Stimulated activated CD4-positive, alpha-beta T cell treated with anti-CD3 and anti-CD28 coated beads, TNF-alpha, amount 100 ng/mL, for 1 hour (primary cell): Measurements from ENCODE around the gene C5AR1.
"Not testable (repeated sequence)": the region's sequence is repeated elsewhere in the genome, so short reads cannot be mapped to it uniquely, and the experiment has no call there.

Experiments
- DNase-seq, 3 donors: peaks; one replicate each; pipeline ENCODE4 v3.0.0-alpha.2; 2020; ENCODE audit warnings: low read depth in 3 of 3, low spot score in 1 of 3

The C5AR1 gene

GRCh38 chr19:47362321-47362720 lies 52.7 kb downstream of the C5AR1 start:
- no peak for DNase-seq

GRCh38 chr19:47363758-47364531 lies 54.3 kb downstream of the C5AR1 start:
- DNase-seq: no peak

GRCh38 chr19:47365455-47365854 lies 55.8 kb downstream of the C5AR1 start:
- DNase-seq: not testable (repeated sequence)

GRCh38 chr19:47370045-47370611 lies 60.5 kb downstream of the C5AR1 start:
- DNase-seq: no peak

GRCh38 chr19:47371261-47371660 lies 61.6 kb downstream of the C5AR1 start:
- no peak for DNase-seq
